IPS-NIHi7 (cell line): ENCODE measurements around the gene ATP8B1.
"Not testable (repeated sequence)": the region's sequence is repeated elsewhere in the genome, so short reads cannot be mapped to it uniquely, and the experiment has no call there.

Experiments
- DNase-seq: peaks from one replicate; pipeline ENCODE4 v3.0.0; 2012; ENCODE audit warnings: mixed read lengths; ENCODE audit errors: extremely low spot score

Gene ATP8B1

GRCh38 chr18:57767259-57768050 is 35.7 kb downstream of the ATP8B1 start:
- DNase-seq = no peak

- DNase-seq = no peak
These were observed 38.1 kb downstream of the ATP8B1 start for GRCh38 chr18:57764995-57765394.

GRCh38 chr18:57764087-57764486 is 39.0 kb downstream of the ATP8B1 start:
- DNase-seq = no peak

- DNase-seq = no peak
These were observed 40.4 kb downstream of the ATP8B1 start for GRCh38 chr18:57762686-57763085.

- no peak for DNase-seq
These were observed 43.5 kb downstream of the ATP8B1 start for GRCh38 chr18:57759650-57760049.

GRCh38 chr18:57755473-57756067 is 47.5 kb downstream of the ATP8B1 start:
- DNase-seq = no peak

- no peak for DNase-seq
These were observed 48.4 kb downstream of the ATP8B1 start for GRCh38 chr18:57754577-57755338.

- DNase-seq = no peak
These were observed 50.1 kb downstream of the ATP8B1 start for GRCh38 chr18:57753063-57753462.

GRCh38 chr18:57749604-57749970 is 53.5 kb downstream of the ATP8B1 start:
- no peak for DNase-seq

- no peak for DNase-seq
These were observed 54.1 kb downstream of the ATP8B1 start for GRCh38 chr18:57748770-57749603.

- no peak for DNase-seq
These were observed 55.1 kb downstream of the ATP8B1 start for GRCh38 chr18:57747809-57748680.

- no peak for DNase-seq
These were observed 58.9 kb downstream of the ATP8B1 start for GRCh38 chr18:57744211-57744694.

- DNase-seq = no peak
These were observed 60.1 kb downstream of the ATP8B1 start for GRCh38 chr18:57743008-57743407.

GRCh38 chr18:57741273-57741672 is 61.8 kb downstream of the ATP8B1 start:
- no peak for DNase-seq

GRCh38 chr18:57738078-57738477 is 65.0 kb downstream of the ATP8B1 start:
- no peak for DNase-seq

- no peak for DNase-seq
These were observed 65.6 kb downstream of the ATP8B1 start for GRCh38 chr18:57737400-57738060.

GRCh38 chr18:57735042-57735441 is 68.1 kb downstream of the ATP8B1 start:
- DNase-seq = not testable (repeated sequence)

GRCh38 chr18:57733861-57734260 is 69.3 kb downstream of the ATP8B1 start:
- DNase-seq = no peak

GRCh38 chr18:57730146-57730545 is 73.0 kb downstream of the ATP8B1 start:
- no peak for DNase-seq

GRCh38 chr18:57728941-57729511 is 74.1 kb downstream of the ATP8B1 start:
- DNase-seq = no peak
